GM18870 (cell line): ENCODE results near the gene C6orf118.

Experiments
- ATAC-seq: cut with Tn5 transposase; IDR thresholded peaks from one replicate; pipeline ENCODE4 v1.9.1; 2021; ENCODE audit warnings: moderate library complexity; ENCODE audit not compliant: unreplicated experiment

The C6orf118 gene

GRCh38 chr6:165308926-165309731, at the start of gene C6orf118:
Gene C6orf118, minus strand, starts transcription at chr6:165309605. Its CDS starts 19 bp downstream, at chr6:165309586.
- ATAC-seq: no peak

GRCh38 chr6:165345700-165346099, 36.3 kb upstream of the C6orf118 start:
- ATAC-seq: no peak

GRCh38 chr6:165340532-165340931, 31.1 kb upstream of the C6orf118 start:
- ATAC-seq: no peak

- no peak for ATAC-seq
Observed at GRCh38 chr6:165325609-165326008, 16.2 kb upstream of the C6orf118 start.

- no peak for ATAC-seq
Observed at GRCh38 chr6:165321555-165322145, 12.2 kb upstream of the C6orf118 start.

- no peak for ATAC-seq
Observed at GRCh38 chr6:165321150-165321549, 11.7 kb upstream of the C6orf118 start.

- no peak for ATAC-seq
Observed at GRCh38 chr6:165317723-165318122, 8.3 kb upstream of the C6orf118 start.

GRCh38 chr6:165306955-165307354, 2.5 kb downstream of the C6orf118 start:
- no peak for ATAC-seq

GRCh38 chr6:165301372-165302246, 7.8 kb downstream of the C6orf118 start:
- ATAC-seq: no peak

- no peak for ATAC-seq
Observed at GRCh38 chr6:165300422-165300936, 8.9 kb downstream of the C6orf118 start.

- no peak for ATAC-seq
Observed at GRCh38 chr6:165298875-165299274, 10.5 kb downstream of the C6orf118 start.

GRCh38 chr6:165298402-165298801, 11.0 kb downstream of the C6orf118 start:
- no peak for ATAC-seq

GRCh38 chr6:165292657-165293056, 16.7 kb downstream of the C6orf118 start:
- no peak for ATAC-seq

- ATAC-seq: no peak
Observed at GRCh38 chr6:165274611-165275010, 34.8 kb downstream of the C6orf118 start.

- ATAC-seq: no peak
Observed at GRCh38 chr6:165272585-165272984, 36.8 kb downstream of the C6orf118 start.

- ATAC-seq: no peak
Observed at GRCh38 chr6:165268987-165269386, 40.4 kb downstream of the C6orf118 start.

GRCh38 chr6:165266621-165267020, 42.8 kb downstream of the C6orf118 start:
- no peak for ATAC-seq

GRCh38 chr6:165266191-165266590, 43.2 kb downstream of the C6orf118 start:
- no peak for ATAC-seq

- ATAC-seq: no peak
Observed at GRCh38 chr6:165260462-165260861, 48.9 kb downstream of the C6orf118 start.

GRCh38 chr6:165249808-165250207, 59.6 kb downstream of the C6orf118 start:
- ATAC-seq: no peak

- no peak for ATAC-seq
Observed at GRCh38 chr6:165245701-165246100, 63.7 kb downstream of the C6orf118 start.
